Fibroblast of skin of right biceps (primary cell): ENCODE measurements around the gene RGS10.
"Not testable (repeated sequence)": the region's sequence is repeated elsewhere in the genome, so short reads cannot be mapped to it uniquely, and the experiment has no call there.

Source experiments
- DNase-seq: peaks from one replicate; pipeline ENCODE4 v3.0.0-alpha.2; 2013

Gene RGS10

GRCh38 chr10:119466655-119467054 lies 75.9 kb downstream of the RGS10 start:
- no peak for DNase-seq

DNA sequence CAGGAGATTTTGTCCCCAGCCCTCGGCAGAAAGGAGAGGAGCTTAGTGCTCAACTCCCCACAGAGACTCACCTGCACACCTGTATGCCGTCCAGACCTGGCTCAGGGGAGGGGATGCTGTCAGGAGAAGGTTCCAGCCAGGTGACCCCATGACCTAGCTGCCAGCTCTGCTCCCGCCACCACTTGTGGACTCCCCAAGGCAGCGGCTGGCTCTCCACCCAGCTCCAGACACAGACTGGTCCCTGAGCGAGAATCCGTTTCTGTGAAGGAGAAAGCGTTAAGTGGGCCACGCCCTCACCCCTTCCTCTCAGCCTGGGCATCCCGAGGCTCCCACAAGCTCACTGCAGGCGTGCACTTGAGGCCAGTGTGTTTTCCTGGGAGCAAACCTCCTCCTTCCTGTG lies 76.4 kb downstream of the RGS10 start:
- DNase-seq = no peak

GRCh38 chr10:119465085-119465484 lies 77.4 kb downstream of the RGS10 start:
- no peak for DNase-seq

- not testable (repeated sequence) for DNase-seq
Measured at GRCh38 chr10:119463195-119463594, 79.3 kb downstream of the RGS10 start.

GRCh38 chr10:119462773-119463172 lies 79.7 kb downstream of the RGS10 start:
- no peak for DNase-seq

DNA sequence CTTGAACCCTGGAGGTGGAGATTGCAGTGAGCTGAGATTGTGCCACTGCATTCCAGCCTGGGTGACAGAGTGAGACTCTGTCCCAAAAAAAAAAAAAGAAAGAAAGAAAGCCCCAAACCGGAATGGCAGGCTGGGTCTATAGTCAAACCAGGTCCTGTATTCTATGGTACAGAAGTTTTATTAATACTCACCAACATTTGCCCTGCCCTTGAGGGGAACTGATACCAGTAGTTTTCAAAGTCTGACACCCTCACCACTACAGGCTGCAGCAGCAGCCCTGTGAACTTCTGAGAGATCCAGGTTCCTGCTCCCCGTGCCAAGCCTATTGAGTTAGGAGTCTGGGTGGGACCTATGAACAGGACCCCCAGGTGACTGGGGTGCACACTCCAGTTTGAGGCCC lies 80.6 kb downstream of the RGS10 start:
- no peak for DNase-seq

GRCh38 chr10:119461380-119461779 lies 81.1 kb downstream of the RGS10 start:
- DNase-seq = no peak

DNA sequence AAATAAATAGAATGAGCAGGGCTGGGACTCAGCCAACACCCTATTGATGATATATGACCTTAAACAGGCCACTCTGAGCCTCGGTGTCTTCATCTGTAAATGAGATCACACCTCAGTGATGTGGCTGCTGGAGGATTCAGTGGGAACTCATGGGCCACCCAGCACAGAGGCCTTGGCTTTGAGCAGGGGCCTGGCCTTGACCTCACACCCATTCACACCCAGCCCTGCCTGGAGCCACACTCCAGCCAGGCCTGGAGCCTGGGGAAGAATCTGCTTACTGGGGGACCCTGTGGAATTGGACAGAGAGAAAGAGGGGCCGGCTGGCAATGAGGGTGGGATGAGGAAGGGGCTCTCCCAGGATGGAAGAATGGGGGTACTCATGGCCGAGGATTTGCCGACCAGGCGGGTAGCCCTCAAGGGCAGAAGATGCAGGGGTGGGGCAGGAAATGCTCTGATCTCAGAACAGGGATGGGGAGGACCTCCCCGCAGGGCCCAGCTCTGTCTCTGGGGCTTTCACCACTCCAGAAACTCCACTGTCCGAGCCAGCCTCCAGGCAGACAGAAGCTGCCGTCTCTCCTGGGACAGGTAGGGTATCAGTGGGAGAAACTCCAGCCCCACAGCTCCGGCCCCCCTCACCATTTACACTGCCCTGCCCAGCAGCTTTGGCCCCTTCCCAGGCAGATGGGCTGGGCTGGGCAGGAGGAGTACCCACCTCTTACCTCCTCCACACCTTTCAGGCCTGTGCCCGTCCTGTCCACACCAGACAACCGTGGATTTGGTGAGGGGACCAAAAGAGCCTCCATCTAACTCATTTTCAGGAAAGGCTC lies 81.9 kb downstream of the RGS10 start:
- no peak for DNase-seq

GRCh38 chr10:119459681-119460340 lies 82.7 kb downstream of the RGS10 start:
- DNase-seq = no peak

DNA sequence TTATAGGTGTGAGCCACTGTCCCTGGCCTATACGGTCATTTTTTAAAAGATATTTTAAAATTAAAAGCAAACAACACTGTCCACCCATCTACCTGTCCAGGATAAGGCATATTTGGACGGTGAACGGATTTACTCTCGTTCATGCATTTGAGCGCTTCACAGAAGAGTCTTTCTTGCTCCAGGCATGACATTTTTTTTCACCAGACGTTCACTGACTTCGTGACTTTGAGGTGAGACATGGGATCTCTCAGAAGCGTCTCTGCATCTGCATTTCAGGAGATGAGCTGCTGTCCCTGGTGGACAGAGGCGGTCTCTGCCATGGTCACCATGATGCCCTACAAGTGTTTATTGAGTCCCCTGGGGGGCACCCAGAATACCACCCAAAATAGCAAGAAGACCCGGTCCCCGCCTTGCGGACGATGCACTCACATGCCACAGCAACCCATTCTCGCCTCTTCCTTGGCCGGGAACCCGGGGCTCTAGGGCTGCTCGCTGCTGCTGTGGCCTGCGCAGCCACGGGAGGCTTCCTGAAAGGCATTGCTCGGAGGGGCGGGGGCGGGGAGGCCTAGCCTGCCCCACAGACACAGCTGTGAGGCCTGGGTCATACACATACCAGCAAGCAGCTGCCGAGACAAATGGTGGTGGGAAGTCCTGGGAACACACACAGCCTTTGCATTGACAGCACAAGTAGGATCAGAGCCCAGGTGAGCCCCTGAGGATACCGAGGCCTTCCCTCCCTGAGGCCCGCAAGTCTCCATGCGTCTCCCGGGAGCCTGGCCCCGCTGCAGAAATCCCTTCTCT lies 84.4 kb downstream of the RGS10 start:
- DNase-seq = no peak

DNA sequence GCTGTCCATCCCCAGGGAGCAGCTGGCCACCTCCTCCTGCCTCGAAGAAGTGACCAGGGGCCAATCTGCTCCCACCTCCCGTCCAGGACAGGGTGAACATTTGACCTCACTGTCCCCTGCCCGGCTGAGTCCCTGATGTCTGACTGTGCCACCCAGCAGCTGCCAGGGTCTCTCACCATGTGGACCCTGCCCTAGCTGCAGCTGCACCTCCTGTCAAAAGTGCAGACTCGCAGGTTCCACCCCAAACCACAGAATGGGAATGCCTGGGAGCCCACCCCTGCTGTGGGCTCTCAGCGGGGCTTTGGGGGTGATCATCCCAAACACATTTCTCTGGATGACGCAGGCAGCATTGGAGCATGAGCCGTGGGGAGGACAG lies 86.1 kb downstream of the RGS10 start:
- DNase-seq = no peak

GRCh38 chr10:119455609-119456434 lies 86.7 kb downstream of the RGS10 start:
- DNase-seq = no peak

GRCh38 chr10:119454990-119455389 lies 87.5 kb downstream of the RGS10 start:
- no peak for DNase-seq

DNA sequence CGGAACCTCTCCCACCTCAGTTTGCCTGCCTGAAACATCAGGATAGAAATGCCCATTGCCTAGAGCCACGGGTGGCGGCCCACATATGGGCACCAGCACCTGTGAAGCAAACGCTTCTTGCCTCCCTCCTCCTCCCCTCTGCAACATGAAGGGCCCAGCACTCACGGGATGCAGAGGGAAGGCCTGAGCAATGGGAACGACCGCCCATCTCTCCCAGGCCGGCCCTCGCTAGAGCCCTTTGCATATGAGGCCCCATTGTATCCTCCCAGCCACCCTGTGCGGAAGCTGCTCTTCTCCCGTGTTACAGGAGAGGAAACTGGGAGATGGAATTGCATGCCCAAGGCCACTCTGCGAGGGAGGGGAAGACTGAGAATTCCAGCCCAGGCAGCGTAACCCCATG lies 88.2 kb downstream of the RGS10 start:
- DNase-seq = no peak

DNA sequence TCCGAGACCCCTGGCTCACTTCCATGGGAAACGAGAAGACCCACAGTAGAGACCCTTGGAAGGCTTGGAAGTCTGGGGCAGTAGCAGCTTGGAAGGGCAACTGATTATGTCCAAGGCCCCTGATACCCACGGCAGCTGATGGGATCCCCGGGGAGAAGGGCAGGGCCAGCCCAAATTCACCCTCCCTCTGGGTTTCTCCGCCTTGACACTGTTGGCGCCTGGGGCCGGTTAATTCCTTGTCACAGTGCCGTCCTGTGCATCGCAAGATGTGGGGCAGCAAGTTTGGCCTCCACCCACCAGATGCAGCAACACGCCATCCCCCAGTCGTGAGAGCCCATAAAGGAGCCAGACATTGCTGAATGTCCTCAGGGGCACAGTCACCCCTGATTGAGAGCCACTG lies 89.2 kb downstream of the RGS10 start:
- DNase-seq = no peak

DNA sequence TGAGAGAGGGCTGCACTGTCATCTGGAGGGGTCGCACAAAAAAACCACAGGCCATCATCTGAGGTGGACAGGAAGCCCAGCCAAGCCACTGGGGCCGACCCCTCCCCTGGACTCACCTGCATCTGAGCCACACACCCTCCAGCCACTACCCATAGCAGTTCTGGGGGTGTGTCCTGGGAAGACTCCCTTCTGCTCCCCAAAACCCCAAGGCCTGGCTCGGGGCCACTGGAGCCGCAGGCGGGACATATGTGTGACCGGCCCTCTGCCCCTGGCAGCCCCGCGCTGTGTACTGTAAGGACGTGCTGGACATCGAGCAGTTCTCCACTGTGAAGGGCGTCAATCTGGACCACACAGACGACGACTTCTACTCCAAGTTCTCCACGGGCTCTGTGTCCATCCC lies 90.1 kb downstream of the RGS10 start:
- no peak for DNase-seq

GRCh38 chr10:119451300-119451896 lies 91.1 kb downstream of the RGS10 start:
- no peak for DNase-seq

DNA sequence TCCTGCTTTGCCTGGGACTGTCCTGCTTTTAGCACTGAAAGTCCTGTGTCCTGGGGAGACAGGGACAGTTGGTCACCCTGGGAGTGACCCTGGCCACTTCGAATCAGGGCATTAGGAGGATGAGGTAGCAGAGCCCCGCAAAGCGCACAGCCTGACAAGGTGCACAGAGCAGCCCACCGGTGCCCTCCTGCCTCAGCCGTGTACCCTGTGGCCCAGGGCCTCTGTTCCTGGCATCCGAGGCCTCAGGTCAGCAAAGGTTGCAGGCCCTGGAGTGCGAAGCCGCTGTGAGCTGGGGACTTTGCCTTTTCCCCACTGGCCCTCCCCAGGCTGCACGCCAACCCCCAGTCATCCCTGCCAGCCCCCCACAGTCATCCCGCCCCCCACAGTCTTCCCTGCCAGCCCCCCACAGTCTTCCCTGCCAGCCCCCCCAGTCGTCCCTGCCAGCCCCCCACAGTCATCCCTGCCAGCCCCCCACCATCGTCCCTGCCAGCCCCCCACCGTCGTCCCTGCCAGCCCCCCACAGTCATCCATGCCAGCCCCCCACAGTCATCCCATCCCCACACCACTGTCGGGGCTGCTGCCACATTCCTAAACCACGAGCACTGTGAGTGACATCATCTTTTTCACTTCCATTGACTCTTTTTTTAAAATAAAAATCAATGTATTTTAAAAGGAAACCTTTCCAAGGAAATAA lies 91.8 kb downstream of the RGS10 start:
- DNase-seq = peak; percentile 31
